Measurements from ENCODE around the gene RASGEF1C. TPM values are rescaled to one million over a fixed set of nuclear protein-coding genes. Genes with fewer than 3 reads are reported as not detected.

Gene RASGEF1C
- total RNA-seq, 1 experiment from 2014 or later: not detected

GRCh38 chr5:180179442-180180420, 29.3 kb downstream of the RASGEF1C start:
- DNase-seq (ENCODE audit: low read depth): no peak

DNA sequence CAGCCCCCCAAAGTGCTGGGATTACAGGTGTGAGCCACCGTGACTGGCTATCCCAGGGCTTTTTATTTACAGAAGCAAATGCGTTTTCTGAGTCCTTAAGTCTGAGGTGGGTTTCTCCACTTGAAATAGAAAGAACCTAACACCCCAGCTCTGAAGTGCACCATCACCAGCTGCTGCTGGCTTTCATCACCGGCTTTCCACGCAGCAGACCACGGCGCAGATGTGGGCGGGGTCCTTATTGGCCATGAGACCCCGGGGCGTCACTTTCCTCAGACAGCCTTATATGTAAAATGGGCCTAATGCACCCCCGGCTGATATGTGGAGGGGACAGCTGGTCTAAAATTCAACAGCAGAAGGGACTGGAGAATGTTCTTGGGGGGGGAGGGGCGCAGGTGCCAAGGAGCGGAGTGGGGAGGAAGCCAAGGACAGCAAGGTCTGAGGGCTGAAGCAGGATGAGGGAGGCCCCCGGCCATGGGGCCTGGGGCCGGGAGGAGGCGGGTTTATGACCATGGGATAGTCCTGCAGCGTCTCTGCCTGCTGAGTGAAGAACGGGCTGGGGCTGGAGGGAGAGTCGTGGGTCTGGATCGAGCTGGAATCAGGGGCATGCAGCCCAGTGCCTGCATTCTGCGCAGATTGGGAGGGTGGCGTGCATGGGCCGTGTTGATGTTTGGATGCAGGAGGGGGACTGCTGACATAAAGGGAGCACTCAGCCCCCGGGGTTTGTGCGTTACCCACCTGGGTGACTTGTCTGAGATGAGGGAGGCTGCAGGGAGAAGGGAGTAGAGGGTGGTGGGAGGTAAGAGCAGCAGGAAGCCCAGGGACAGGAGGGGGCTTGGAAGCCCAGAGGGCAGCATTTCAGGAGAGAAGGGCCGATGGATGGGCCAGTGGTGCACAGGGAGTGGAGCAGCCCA, 30.2 kb downstream of the RASGEF1C start:
- no peak for DNase-seq (ENCODE audit: low read depth)

DNA sequence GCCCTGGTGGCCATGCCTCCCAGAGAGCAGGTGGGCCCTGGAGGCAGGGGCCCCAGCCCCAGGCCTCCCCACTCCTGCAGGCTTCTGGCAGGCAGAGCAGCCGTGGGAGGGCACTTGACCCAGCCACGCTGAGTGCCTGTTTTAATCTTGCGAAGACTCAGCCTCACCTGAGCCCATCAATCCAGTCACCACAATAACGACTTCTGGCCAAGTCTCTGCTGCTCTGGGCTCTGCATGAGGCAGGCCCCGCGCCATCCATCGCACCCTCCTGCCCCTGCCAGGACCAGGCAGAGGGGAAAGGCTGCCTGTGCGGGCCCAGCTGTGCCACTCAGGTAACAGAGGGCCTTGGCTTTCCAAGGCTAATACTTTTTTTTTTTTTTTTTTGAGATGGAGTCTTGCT, 32.8 kb downstream of the RASGEF1C start:
- DNase-seq (ENCODE audit: low read depth): no peak

GRCh38 chr5:180175015-180175431, 34.0 kb downstream of the RASGEF1C start:
- DNase-seq (ENCODE audit: low read depth): no peak

DNA sequence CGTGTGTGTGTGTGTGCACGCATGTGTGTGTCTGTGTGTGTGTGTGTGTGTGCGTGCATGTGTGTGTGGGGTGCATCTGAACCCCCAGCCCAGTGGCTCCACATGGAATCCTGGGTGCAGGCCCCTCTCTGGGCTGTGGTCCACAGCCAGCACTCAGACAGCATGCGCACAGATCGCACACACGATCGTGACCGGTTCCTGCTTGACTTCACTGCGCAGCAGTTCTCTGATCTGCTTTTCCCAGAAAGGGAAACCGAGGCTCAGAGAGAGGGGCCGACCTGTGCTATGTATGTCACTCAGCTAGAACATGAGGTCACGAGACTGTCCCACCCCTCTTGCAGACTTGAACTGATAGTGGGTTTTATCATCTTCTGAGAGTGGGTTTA, 34.4 kb downstream of the RASGEF1C start:
- no peak for DNase-seq (ENCODE audit: low read depth)

DNA sequence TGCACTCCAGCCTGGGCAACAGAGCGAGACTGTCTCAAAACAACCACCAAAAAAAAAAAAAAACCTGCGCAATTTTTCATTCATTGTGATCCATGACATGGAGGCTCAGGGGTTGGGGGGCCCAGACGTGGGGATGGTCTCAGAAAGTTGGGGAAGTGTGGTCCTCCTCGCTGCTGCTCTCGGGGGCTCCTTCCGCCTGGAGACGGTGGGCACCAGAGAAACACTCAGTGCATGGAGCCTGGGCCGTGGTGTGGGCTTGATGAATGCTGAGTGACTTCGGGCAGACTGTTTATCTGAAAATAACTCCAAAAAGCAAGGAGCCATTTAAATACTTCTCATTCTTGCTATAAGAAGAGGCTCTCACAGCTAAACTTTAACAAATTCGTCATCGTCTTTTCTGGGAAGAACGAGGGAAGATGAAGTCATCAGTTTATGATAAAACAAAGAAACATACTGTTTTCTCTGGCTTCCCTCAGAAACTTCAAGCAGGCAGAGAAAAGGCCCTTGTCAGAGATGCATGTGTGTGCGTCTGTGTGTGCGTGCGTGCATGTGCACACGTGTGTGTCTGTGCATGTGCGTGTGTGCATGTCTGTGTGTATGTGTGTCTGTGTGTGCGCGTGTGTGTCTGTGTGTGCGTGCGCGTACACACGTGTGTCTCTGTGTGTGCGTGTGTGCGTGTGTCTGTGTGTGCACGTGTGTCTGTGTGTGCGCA, 35.0 kb downstream of the RASGEF1C start:
- DNase-seq (ENCODE audit: low read depth): peak; percentile 48

DNA sequence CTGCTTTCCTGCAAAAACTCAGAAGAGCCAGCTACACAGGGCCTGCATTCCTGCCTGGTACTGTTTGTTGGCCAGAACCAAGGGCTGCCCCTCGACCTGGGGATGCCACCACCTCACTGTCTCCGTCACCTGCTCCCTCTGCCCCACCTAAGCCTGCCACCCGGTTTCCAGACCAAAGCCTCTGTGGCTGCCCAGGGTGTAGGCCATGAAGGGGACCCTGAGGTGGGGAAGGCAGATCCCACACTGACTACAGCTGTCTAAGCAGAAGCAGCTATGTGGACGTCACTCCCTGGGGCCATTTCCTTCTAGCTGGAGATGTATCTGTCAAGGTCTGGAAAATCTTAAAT, 35.8 kb downstream of the RASGEF1C start:
- no peak for DNase-seq (ENCODE audit: low read depth)

GRCh38 chr5:180172447-180173197, 36.4 kb downstream of the RASGEF1C start:
- DNase-seq (ENCODE audit: low read depth): no peak

DNA sequence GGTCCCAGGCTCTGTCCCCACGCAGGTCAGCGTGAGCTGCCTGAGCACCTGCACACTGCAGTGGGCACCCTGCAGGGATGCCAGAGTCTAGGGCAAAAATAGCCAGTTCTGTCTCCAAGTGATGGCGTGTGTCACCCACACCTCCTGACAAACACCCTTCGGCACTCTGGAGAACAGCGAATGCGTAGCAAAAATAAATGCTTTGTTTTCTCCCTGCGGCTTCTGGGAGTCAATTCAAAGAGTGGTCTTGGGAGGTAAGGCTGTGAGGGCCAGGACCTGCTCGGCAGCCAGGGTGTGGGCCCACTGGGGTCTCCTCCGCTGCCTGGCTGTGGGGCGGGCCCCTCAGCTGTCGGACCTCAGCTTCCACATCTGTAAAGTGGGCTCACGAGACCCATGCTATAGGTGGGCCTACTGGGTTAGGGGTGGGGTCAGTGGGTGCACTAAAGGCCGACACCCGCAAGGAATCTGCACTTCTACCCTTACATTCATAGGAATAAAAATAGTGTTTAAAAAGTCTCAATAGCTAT, 37.4 kb downstream of the RASGEF1C start:
- DNase-seq (ENCODE audit: low read depth): no peak

DNA sequence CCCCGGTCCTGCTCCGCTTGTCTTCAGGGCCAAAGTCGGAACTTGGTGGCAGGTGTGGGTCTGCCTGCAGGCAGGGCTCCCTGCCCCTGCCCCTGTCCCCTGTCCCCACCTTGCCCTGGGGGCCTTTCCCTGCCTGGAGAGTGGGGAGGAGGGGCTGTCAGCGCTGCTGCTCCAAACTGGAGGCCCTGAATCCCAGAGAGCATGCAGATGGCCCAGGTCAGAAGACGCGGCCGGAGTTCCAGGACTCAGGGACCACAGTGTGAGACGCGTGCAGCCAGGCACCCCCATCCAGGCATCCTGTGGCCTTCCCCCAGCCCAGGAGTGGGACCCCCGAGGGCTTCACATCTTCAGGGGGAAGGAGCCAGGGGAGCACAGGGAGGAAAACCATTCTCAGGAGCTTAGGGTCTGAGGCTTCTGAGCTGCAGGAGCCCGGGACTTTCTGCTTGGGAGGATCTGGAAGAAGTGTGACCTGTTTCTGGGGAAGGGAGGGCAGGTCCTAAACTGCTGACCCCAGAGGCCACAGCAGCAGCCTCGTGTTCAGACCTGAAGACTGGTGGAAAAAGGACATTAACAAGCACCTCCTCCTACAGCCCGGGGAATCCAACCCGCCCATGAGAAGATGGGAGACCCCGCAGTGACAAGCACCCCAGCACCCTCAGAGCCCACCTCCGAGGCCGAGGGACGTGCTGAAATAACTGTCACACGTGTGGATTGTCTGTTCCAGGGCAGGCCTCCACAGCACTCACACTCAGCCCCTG, 38.0 kb downstream of the RASGEF1C start:
- no peak for DNase-seq (ENCODE audit: low read depth)

GRCh38 chr5:180170106-180170809, 38.8 kb downstream of the RASGEF1C start:
- DNase-seq (ENCODE audit: low read depth): peak; percentile 13

DNA sequence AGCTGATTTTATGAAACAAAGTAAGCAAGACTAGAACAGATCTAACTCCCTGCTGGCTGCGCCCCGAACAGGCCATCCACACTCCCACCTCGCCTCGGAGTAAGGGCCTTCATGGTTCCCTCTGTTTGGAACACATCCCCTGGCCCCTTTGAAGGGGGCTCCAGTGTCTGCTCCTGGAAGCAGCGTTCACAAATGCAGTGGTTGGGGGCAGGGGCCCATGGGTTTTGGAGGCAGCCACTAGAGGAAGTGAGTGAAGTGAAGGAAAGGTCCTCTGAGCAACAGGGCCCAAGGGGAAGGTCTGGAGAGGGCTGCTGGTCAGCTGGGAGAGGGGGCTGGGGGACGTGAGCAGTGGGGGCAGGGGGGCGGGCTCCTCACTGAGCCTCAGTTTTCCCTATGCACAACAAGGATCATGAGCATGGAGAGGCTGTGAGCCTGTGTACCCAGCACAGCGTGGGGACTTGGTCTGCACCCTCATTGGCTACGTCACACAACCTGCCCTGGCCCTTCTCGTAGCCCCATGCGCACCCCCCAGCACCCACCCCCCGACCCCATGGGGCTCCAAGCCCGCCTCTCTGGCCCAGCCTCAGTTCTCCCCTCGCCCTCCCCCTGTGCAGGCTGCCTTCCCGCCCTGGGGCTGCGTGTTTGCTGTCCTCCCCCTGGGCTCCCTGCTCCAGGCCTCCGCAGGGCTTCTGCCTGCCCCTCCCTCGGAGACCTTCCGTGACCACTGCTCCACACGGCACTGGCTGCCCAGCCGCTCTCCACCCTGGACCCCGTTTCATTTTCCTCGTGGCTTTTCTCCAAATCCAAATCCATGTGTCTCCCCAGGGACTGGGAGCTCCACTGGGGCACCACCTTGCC, 39.5 kb downstream of the RASGEF1C start:
- DNase-seq (ENCODE audit: low read depth): no peak

GRCh38 chr5:180168758-180169157, 40.3 kb downstream of the RASGEF1C start:
- no peak for DNase-seq (ENCODE audit: low read depth)

- DNase-seq (ENCODE audit: low read depth): no peak
Measured at GRCh38 chr5:180166176-180166575, 42.8 kb downstream of the RASGEF1C start.

DNA sequence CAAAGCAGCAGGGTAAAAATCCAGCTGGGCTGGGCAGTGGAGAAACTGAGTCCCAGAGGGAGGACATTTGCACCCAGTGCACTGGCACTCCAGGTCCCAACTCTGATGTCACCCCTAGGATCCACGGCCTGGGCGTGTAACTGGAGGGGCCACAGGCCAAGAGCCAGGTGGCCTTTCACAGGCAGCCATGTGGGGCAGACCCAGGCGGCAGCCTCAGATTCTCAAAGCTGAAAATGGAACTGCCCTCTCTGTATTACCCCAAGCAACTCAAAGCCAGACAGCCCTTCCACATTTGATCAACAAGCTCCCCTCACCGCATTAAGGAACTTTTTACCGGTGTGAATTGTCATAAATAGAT, 46.7 kb downstream of the RASGEF1C start:
- DNase-seq (ENCODE audit: low read depth): no peak

GRCh38 chr5:180161420-180162303, 47.3 kb downstream of the RASGEF1C start:
- DNase-seq (ENCODE audit: low read depth): peak; percentile 19

DNA sequence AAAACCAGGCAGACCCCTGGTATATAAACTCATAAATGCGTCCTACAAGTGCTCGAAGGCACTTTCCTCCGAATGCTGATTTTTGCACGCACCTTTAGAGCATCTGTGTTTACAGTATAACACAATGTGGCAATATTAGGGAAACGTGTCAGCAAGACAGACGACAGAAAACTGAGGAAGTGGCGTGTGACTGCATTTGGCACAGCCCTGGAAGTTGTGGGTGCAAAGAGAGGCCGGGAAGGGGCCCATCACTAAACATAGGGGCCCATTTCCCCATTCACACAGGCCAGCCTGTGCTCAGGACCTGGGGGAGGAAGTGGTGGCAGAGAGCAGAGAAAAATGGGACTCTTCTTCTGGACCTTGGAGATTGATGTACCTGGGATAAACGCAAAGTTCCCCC, 48.2 kb downstream of the RASGEF1C start:
- DNase-seq (ENCODE audit: low read depth): no peak

Measured in LHCN-M2 (cell line).